Skeletal muscle satellite cell (primary cell): ENCODE measurements around the gene FRS3.

Experiments
- H3K27me3 ChIP-seq: 2 replicates; pipeline ENCODE4 v1.7.0; 2013; ENCODE audit warnings: low read length; ENCODE audit not compliant: control insufficient read depth, insufficient read depth
- H3K36me3 ChIP-seq: 2 replicates; pipeline ENCODE4 v1.7.0; 2013; ENCODE audit warnings: mild to moderate bottlenecking, control low read depth, low read length; ENCODE audit not compliant: insufficient read depth
- H3K4me1 ChIP-seq: 2 replicates; pipeline ENCODE4 v1.7.0; 2013; ENCODE audit warnings: low read length; ENCODE audit not compliant: control insufficient read depth, insufficient read depth
- H3K4me2 ChIP-seq: 2 replicates; pipeline ENCODE4 v1.7.0; 2013; ENCODE audit warnings: mild to moderate bottlenecking, low read length
- H3K4me3 ChIP-seq: 2 replicates; pipeline ENCODE4 v1.7.0; 2013; ENCODE audit warnings: low read length
- H3K9ac ChIP-seq: 2 replicates; pipeline ENCODE4 v1.7.0; 2013; ENCODE audit warnings: mild to moderate bottlenecking, low read depth, low read length, moderate library complexity
- H3K9me3 ChIP-seq: replicated peaks from 2 replicates; pipeline ENCODE4 v1.7.0; 2013; ENCODE audit warnings: mild to moderate bottlenecking, control low read depth, low read length

Gene FRS3

DNA sequence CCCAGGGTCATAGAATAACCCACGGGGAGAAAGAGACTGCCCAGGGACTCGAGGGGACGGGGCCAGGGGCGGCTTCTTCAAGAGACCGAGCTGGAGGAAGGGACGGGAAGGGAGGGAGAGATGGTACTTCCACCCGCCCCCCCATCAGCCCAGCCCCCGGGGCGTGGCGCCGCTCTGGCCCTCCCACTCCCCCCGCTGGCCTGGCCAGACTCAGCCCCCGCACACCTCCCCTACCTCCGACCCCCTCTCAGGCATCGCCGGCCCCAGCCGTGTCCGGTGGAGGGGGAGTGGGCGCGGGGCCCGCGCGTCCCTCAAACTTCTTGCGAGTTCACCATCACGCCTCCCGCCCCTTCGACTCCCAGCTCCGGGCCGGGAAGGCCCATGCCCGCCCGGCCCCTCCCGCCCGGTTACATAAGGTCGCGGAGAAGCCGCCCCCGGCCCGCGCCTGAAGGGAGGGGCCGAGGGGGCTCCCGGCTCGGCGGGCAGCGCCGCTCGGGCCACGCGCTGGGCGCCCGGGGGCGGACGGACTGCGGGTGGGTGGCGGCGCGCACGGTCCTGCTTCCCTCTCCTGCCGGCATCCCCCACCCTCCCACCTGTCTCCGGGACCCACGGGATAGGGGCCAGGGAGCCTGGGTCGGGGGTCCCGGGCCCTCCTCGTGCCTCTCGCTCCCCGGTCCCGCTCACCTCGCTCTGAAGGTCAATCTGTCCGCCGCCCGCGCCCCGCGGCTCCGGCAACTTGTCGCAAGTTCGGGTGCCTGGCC lies 44.9 kb downstream of the FRS3 start:
- peak overlapping the region; percentile 74 for H3K4me3 ChIP-seq
- peaks cover 25% of the 10 kb centered on the region for H3K4me1 ChIP-seq
- H3K4me2 ChIP-seq: peak overlapping the region; percentile 90
- H3K9me3 ChIP-seq: no peaks in the 10 kb centered on the region
- H3K27me3 ChIP-seq: peaks cover 8% of the 10 kb centered on the region
- H3K9ac ChIP-seq: peak overlapping the region; percentile 57
- no peaks in the 10 kb centered on the region for H3K36me3 ChIP-seq

GRCh38 chr6:41733707-41734665 lies 45.7 kb downstream of the FRS3 start:
- Histone ChIP-seq H3K9me3 (no peaks in the 10 kb centered on the region), H3K4me3 (peak overlapping the region; percentile 74), H3K9ac (peak overlapping the region; percentile 48), H3K27me3 (peaks cover 4% of the 10 kb centered on the region), H3K36me3 (no peaks in the 10 kb centered on the region), H3K4me1 (peaks cover 25% of the 10 kb centered on the region), H3K4me2 (peak overlapping the region; percentile 90)

GRCh38 chr6:41733360-41733706 lies 46.4 kb downstream of the FRS3 start:
- Histone ChIP-seq H3K4me2 (peak overlapping the region; percentile 90), H3K4me3 (peak overlapping the region; percentile 74), H3K9ac (no peak overlapping the region), H3K4me1 (peaks cover 25% of the 10 kb centered on the region), H3K36me3 (no peaks in the 10 kb centered on the region), H3K27me3 (peaks cover 4% of the 10 kb centered on the region), H3K9me3 (no peaks in the 10 kb centered on the region)

DNA sequence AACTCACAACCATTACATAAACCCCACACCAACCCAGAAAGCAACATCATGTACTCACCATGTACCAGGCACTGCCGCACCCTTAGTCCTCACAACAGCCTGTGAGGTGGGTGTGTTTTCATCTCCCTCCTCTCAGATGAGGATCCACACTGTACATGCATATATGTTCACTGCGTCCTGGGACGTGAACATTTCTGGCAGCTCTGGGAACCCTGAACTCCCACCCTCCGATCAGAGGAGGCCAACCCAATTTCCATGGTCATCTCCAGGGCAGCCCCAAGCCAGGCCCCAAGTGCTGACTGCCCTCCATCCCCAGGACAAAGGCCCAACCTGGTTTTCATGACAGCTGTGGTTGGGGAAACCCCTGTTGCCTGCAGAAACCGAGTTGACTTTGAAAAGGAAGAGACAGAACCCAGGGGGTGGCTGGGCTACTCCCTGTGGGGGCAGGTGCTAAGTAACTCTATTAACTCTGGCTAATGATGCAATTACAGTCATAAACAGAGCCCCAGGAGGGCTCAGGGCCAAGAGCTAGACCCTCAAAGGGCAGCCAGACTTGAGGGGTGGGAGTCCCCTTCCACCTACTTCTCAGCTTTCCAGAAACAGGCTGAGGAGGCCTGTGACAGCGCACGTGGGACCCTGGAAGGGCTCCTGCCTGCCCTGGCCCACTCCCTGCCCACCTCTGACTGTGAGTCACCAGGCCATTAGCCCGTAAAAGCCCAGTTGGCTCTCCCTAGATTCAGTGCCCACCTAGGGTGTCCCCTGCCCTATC lies 46.9 kb downstream of the FRS3 start:
- peaks cover 25% of the 10 kb centered on the region for H3K4me1 ChIP-seq
- H3K9ac ChIP-seq: no peak overlapping the region
- H3K27me3 ChIP-seq: peaks cover 4% of the 10 kb centered on the region
- H3K9me3 ChIP-seq: no peaks in the 10 kb centered on the region
- no peaks in the 10 kb centered on the region for H3K36me3 ChIP-seq
- peak overlapping the region; percentile 90 for H3K4me2 ChIP-seq
- H3K4me3 ChIP-seq: peak overlapping the region; percentile 74

GRCh38 chr6:41732149-41732548 lies 47.6 kb downstream of the FRS3 start:
- no peak overlapping the region for H3K4me3 ChIP-seq
- no peak overlapping the region for H3K9ac ChIP-seq
- peaks cover 25% of the 10 kb centered on the region for H3K4me1 ChIP-seq
- H3K36me3 ChIP-seq: no peaks in the 10 kb centered on the region
- no peaks in the 10 kb centered on the region for H3K9me3 ChIP-seq
- H3K27me3 ChIP-seq: peaks cover 4% of the 10 kb centered on the region
- no peak overlapping the region for H3K4me2 ChIP-seq

- Histone ChIP-seq H3K27me3 (peaks cover 2% of the 10 kb centered on the region), H3K9me3 (no peaks in the 10 kb centered on the region), H3K4me1 (peaks cover 25% of the 10 kb centered on the region), H3K9ac (no peak overlapping the region), H3K36me3 (no peaks in the 10 kb centered on the region), H3K4me3 (no peak overlapping the region), H3K4me2 (no peak overlapping the region)
Measured at GRCh38 chr6:41731561-41732086, 48.1 kb downstream of the FRS3 start.

DNA sequence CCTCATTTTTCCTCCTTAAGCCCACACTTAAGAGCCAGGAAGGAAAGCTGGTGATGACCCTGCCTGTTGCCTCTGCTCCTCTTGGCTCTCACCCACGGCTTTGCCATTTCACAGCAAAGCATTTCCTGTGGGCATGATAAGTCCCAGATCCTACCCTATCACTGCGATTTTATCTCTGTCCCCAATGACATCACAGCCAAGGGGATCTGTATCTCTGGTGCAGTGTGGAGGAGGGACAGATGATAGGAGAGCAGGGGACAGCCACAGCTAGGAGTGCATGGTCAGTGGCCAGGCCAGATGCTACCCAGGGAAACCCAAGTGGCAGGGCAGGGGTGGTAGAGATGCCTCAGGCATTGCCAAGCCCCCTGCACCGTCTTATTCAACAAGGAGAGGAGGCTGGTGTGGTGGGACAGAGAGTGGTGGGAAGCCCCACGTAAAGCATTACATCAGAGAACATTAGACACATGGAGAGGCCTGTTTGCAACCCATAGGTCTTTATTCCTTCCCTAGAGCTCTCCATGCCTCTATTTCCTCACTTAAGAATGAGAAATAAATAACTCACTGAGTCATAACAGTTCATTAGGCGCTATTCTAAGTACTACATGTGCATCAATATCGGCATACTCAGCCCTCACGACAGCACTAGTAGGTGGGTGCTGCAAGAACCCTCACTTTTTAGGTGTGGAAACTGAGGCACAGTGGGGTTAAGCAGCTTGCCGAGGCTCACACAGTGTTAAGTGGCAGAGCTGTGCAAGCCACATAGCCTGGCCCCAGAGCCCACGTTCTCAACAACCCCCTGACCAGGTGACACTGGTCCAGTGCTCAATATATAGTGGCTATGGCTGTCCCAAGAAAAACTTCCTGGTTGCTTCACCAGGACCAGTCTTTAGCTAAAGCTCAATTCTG lies 48.9 kb downstream of the FRS3 start:
- H3K4me2 ChIP-seq: peak overlapping the region; percentile 30
- no peak overlapping the region for H3K4me3 ChIP-seq
- H3K36me3 ChIP-seq: no peaks in the 10 kb centered on the region
- H3K4me1 ChIP-seq: peaks cover 25% of the 10 kb centered on the region
- H3K9ac ChIP-seq: no peak overlapping the region
- H3K9me3 ChIP-seq: no peaks in the 10 kb centered on the region
- no peaks in the 10 kb centered on the region for H3K27me3 ChIP-seq

DNA sequence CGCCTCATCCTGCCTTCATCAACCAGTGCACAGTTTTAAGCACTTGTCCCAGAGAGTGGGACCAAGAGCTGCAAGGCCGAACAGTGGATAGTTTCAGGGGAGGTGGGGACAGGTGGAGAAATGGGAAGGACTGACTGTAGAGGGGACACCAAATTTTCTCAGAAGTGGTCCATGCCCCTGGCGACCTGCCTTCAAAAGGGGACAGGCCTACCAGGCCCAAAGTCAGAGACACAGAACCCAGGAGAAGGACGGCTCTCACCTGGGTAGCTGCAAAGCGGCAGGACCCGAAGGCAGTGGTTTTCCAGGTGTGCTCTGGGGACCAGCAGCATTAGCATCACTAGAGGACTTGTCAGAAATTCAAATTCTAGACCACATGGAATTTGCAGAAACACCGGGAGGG lies 50.1 kb downstream of the FRS3 start:
- H3K4me1 ChIP-seq: peaks cover 25% of the 10 kb centered on the region
- no peaks in the 10 kb centered on the region for H3K36me3 ChIP-seq
- no peak overlapping the region for H3K9ac ChIP-seq

DNA sequence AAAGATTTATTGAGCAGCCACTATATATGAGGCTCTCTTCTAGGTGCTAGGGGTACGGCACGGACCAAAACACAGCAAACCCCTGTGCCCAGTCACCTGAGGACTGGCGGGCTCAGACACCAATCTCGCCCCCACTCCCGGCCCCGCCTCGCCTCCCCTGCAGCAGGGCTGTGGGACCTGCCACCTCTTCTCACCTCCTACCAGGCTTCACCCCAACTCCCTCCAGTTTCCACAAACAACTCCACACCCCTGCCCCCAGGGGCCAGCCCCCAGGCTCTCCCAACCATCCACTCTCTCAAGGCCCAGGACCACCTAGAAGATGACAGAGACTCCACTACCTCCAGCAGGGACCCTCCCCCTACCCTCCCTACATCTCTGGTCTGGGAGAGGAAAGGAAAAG lies 50.7 kb downstream of the FRS3 start:
- no peak overlapping the region for H3K9ac ChIP-seq
- no peak overlapping the region for H3K4me2 ChIP-seq
- no peaks in the 10 kb centered on the region for H3K27me3 ChIP-seq
- H3K4me1 ChIP-seq: peaks cover 26% of the 10 kb centered on the region
- H3K4me3 ChIP-seq: no peak overlapping the region
- H3K36me3 ChIP-seq: no peaks in the 10 kb centered on the region
- no peaks in the 10 kb centered on the region for H3K9me3 ChIP-seq

More for the DNA sequence above, 50.1 kb downstream of the FRS3 start:
- H3K9me3 ChIP-seq: no peaks in the 10 kb centered on the region
- H3K4me2 ChIP-seq: no peak overlapping the region
- H3K27me3 ChIP-seq: no peaks in the 10 kb centered on the region
- no peak overlapping the region for H3K4me3 ChIP-seq

DNA sequence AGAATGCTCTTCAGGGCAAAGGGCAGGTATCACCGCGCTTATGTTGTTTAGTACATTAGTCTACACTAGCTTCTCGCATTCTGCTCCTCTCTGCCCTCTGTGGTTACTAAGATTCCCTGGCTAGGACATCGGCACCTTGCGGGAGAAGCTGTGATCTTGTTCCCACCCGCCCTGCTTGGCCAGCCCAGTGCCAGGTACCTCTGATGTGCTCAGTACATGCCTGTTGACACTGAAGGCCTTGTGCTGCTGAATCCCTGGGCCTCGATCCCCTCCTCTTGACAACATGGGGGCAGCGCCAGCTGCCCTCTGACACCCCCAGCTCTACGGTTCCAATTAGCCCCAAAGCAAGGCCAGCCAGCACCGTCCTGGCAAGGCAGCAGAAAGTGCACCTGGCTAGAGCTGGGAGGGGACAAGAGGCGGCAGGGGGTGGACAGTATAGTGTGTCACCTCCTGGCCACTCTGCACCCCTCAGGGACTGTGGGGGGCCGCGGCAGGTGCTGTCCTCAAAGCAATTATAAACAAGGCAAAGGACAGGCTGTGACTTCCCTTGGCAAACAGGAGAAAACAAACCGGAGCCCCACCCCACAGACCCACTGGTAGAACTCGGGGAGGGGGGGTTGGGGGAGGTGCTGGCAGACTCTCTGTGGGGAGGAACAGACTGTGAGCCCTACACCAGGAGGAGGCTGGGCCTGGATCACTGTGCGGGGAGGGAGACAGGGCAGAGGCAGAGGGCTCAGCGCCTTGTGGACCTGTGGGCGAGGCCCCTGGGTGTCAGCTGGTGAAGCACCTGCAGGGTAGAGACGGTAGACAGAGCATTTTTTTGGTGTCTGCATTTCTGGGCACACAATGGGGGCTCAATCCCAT lies 51.4 kb downstream of the FRS3 start:
- Histone ChIP-seq H3K4me1 (peaks cover 26% of the 10 kb centered on the region), H3K9ac (no peak overlapping the region), H3K4me3 (no peak overlapping the region), H3K36me3 (no peaks in the 10 kb centered on the region), H3K27me3 (no peaks in the 10 kb centered on the region), H3K9me3 (no peaks in the 10 kb centered on the region), H3K4me2 (no peak overlapping the region)
